Stimulated activated CD4-positive, alpha-beta T cell treated with anti-CD3 and anti-CD28 coated beads, Interleukin-12 subunit alpha, Interleukin-12 subunit beta, amount 100 ng/mL, for 24 hours (primary cell): ENCODE measurements around the gene PLEKHB2.
A peak's percentile ranks its signal among the peaks of the same experiment; 100 is the strongest.
"Not testable (repeated sequence)": the region's sequence is repeated elsewhere in the genome, so short reads cannot be mapped to it uniquely, and the experiment has no call there.

Source experiments
- DNase-seq, 2 experiments: peaks; one replicate each; pipeline ENCODE4 v3.0.0-alpha.2; 2020; ENCODE audit warnings: low read depth in 2 of 2

Gene PLEKHB2, protein sequence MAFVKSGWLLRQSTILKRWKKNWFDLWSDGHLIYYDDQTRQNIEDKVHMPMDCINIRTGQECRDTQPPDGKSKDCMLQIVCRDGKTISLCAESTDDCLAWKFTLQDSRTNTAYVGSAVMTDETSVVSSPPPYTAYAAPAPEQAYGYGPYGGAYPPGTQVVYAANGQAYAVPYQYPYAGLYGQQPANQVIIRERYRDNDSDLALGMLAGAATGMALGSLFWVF

DNA sequence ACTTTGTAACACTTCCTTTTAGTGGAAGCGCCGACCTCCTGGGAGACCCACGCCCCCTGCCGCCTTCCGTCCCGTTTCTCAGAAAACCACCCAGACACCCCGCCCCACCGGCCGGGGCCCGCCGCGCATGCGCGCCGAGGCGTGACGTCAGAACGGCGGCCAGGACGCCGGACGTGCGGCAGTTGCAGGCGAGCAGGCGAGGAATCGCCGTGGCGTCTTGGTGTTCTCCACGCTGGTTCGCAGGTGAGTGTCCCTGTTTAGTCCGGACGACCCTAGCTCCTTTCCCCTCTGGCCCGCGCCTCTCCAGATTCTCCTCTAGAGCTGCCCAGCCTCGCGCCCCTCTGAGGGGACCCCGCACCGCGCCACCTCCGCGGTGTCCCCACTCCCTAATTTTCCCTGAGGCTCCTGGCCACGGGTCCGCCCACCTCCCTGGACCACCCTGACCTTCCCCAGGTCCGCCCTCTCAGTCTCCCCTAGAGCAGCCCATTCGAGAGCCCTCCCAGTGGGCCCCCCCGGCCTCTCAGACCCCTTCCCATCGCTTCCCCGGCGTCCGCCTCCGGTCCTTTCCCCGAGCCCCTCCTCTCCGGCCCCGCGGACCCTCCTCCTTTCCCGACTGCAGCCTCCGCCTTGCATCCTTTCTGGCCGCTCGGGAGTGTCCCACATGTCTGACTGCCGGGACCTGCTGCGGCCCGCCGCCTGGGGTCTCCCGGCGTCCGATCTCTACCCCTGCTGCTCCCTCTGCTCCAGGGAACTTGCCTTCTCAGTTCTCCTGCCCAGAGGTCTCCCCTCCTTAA lies at the start of gene PLEKHB2:
Gene PLEKHB2, plus strand, starts transcription at position 181 of the 794 bp plus-strand sequence. CDS start 15,606 bp downstream, outside the sequence.
- DNase-seq: peak; percentile 86 to 92

DNA sequence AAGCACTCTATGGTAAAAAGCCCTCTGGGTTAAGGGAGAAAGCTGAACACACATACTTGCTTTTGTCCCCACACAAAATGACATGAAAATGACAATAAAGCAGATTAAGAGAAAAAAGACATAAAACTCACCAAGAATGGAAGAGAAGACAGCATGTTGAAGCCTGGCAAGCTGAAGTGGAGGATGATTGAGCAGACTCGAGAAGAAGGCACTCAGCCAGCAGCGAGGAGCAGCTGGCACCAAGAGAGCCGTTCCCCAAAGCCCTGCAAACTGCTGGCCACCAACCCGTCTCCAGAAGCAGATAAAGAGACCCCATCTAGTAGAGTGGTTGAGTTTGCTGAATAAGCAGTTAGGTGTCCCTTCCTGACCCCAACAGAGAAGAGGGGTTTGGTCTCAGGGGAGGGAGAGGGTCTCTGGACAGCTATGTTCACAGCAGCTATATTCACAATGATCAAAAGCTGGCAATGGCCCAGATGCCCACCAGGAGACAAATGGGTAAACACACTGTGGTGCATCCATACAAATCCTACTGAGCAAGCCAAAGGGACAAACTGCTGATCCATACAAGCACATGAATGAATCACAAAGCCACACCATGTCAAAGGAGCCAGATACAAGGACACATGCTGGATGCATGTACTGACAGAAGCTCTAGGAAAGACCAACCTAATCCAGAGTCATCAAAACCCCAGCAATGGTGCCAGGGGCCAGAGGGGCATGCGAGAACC lies 48.8 kb upstream of the PLEKHB2 start:
- DNase-seq: no peak

DNA sequence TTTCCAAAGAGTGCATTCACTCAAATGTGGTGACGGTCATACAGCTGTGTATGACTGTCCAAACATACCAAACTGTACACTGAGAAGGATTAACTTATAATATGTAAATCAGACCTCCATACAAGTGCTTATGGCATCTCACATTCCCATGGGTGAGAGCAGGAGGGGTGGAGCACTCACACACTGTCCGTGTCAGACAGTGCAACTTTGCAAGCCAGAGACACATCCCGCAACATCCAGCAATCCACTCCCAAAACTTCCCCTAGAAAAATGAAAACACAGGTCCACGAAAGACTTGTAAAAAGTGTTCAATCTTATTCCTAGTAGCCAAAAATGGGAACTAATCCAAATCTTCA lies 48.2 kb upstream of the PLEKHB2 start:
- DNase-seq: no peak

DNA sequence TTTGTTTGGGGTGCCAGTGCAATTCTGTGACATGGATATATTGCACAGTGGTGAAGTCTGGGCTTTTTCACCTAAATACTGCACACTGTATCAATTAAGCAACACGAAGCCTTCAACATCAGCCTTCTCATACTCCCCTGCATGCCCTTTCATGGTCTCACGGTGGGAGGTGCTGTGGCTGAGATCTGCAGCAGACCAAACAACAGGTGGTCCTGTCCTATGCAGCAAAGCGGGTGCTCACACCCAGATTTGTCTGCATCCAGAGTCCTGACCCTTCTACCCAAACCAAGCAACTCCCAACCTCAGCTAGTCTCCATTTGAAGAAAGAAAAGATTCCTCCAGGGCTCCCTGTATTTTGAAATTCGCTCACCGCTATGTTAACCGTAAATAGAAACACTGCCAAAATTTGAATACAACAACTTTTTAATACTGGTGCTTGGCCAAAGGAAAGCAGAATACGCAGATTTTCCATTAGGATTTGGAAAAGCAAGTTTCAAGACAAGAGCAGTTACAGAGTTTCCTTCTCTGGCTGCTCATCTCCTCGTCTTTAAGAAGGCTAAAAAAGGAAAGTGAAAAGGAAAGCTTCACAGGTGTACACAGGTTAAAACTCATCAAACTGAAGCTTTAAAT lies 46.8 kb upstream of the PLEKHB2 start:
- no peak for DNase-seq

DNA sequence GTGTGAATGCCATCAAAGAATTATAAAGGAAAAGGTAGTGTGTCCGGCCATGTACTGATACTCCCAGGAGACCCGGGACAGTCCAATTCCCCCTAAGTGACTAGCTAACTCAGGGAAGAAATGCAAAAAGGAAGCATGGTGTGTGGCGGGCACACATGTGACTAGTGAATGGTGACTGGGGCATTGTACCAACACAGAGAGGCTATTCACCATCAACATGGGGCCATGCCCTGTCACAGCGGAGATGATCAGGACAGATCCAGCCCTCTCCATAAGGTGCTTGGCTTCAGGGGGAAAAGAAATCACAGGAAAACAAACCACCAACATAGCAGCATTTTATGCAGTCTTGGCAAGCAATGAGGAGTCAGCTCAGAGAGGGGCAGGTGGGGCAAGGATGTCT lies 46.2 kb upstream of the PLEKHB2 start:
- no peak for DNase-seq

DNA sequence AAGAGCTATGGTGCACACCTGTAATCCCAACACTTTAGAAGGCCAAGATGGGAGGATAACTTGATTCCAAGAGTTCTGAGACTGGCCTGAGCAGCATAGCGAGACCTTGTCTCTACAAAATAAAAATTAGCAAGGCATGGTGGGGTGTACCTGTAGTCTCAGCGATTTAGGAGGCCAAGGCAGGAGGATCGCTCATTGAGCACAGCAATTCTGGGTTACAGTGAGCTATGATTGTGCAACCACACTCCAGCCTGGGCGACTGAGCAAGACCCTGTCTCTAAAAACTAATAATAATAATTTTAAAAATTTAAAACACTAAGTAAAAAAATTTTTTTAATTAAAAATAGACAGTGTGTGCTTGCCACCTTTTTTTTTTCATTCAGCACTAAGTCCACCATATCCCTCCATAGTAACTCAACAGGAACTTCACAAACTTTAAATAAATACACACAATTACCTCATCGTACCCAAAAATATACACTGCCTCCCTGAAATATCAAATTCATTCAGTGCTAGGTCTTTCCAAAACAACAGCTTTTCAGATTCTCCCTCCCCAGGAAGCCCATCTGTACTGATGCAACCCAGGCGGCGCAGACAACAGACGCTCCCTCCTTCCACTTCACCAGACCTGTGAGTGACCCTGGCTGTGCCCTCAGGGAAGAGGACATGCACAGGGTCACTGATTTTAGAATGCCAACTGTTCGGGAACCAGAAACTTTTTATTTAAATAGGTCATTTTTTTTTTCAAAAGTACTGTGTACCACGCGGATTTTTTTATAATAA lies 41.4 kb upstream of the PLEKHB2 start:
- DNase-seq: no peak

DNA sequence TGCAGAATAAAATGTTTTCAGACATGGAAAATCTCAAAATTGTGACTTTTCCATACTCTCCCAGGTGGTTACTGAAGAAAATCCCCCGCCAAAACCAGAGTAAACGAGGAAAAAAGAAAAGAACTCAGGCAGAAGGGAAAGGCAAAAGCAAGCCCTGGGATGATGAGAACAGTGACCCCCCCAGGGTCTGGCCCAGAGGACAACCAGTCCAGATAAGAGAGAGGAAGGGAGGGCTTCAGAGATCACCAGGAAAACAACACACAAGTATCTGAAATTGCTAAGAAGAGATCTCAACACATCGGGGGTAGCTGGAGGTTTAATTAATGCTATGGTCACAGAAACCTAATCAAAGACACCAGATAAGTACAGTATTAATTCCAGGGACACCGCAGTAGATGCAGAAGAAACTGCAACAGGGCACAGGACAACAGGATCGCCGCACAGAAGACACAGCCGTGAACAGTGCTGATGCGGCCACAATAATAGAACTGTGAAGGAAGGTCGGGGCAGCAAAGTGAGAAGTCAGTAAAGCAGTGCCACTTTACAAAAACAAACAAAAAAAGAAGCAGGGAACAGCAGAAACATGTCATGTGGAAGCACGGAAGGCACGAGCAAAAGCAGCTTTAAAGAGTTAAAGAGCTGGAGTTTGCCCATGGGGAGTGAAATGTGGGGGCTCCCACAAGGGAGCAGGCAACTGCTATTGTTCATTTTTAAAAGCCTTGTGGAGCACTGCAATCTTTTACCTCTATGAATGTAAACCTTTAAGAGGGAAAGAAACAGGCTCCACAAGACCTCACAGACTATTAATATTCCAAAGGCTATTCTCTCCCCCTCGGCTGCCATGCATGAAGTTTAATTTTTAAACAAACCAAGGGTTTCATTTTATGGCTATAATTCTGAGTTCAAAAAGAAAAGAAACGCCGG lies 40.3 kb upstream of the PLEKHB2 start:
- DNase-seq: no peak

DNA sequence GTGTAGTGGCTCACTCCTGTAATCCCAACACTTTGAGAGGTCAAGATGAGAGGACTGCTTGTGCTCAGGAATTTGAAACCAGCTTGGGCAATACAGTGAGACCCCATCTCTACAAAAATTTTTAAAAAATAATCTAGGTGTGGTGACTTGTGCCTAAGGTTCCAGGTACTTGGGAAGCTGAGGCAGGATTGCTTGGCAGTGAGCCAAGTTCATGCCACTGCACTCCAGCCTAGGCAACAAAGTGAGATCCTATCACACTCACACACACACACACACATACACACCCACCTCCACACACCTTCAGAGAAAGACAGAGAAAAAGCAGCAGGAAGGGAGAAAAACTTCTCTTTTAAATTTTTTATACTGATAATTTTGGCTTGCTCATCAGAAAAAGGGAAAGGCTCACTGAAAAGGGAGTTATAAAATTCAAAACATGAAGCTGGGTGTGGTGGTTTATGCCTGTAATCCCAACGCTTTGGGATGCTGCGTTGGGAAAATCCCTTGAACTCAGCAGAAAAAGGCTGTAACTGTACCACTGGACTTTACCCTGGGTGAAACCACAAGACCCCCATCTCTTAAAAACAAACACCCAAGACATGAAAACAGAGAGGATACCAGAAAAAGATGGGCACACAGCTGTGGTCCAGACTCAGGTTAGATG lies 37.5 kb upstream of the PLEKHB2 start:
- no peak for DNase-seq

DNA sequence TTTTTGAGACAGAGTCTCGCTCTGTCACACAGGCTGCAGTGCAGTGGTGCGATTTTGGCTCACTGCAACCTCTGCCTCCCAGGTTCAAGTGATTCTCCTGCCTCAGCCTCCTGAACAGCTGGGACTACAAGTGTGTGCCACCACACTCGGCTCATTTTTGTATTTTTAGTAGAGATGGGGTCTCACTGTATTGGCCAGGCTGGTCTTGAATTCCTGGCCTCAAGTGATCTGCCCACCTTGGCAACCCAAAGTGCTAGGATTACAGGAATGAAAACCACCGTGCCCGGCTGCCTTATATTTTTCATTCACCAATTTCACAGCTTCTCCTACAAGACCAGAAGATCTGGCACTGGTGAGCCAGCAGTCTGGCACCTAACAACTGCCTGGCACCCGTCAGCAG lies 37.0 kb upstream of the PLEKHB2 start:
- DNase-seq: not testable (repeated sequence)

DNA sequence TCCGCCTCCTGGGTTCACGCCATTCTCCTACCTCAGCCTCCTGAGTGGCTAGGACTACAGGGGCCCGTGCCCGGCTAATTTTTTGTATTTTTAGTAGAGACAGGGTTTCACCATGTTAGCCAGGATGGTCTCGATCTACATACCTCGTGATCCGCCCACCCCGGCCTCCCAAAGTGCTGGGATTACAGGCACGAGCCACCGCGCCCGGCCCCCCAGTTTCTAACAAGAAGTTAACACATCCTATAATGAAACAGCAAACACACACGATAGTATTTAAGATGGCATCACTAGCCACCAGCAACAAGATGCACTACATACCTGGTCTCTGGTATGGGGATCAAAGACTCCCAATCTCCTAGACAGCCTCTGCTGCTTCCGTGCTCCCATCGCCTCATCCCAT lies 29.6 kb upstream of the PLEKHB2 start:
- DNase-seq: not testable (repeated sequence)

DNA sequence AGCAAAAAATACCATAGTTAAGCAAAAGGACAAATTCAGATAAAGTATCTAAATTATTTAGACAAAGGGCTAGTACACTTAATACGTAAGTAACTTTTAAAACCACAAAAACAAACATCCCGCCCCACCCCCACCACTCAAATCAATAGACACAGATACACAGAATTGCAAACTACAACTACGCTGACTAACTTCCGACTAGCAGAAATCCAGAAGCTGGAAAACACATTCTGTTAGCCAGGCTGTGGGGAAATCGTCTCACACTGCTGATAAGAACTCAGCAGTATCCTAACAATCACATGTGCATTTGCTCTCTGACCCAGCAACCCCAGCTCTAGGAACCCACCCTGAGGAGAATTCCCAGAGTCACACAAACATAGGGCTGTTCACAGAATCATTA lies 28.4 kb upstream of the PLEKHB2 start:
- no peak for DNase-seq

DNA sequence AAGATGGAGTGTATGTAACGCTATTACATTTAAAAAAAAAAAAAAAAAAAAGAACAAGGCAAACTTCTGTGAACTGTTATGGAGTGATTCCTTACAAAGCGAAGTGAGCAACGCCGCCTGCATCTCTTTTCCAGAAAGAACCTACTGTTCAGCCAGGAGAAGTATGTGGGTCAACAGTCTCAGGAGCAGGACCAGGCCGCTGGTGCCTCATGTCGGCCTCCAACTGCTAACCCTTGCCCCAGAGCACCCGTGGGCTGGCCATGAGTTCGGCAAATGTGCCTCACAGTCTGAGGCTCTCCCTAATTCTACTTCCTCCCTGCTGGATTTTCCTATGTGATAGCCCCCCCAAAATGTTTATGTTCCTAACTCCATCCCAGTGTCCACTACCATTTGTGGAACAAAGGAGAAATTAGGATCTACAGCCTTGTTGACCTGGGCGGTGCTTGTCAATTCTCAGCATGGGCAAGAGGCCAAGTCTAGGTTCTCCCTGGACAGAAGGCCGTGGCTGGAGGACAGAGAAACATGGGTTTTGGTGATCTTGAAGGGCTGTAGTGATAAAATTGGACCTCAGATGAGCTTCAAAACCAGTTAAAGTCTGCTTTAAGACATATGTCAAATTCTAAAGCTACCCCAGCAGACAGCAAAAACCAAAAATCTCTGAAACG lies 27.8 kb upstream of the PLEKHB2 start:
- DNase-seq: no peak

DNA sequence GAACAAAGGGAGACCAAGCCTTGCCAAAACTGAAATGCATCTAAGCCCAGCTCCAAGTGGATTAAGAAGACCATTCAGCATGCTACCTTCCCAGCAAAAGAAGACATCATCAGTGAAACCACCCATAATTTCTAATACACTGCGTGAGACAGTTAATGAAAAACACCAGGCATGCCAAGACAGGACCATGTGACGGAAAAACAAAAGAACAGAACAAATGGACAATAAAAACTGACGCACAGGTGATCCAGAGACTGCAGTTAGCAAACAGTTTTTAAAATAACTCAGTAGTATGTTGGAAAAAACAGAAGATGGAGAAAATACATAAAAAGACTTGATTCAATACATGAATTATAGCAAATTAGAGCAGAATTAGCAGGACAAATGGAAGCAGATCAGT lies 27.2 kb upstream of the PLEKHB2 start:
- DNase-seq: no peak

DNA sequence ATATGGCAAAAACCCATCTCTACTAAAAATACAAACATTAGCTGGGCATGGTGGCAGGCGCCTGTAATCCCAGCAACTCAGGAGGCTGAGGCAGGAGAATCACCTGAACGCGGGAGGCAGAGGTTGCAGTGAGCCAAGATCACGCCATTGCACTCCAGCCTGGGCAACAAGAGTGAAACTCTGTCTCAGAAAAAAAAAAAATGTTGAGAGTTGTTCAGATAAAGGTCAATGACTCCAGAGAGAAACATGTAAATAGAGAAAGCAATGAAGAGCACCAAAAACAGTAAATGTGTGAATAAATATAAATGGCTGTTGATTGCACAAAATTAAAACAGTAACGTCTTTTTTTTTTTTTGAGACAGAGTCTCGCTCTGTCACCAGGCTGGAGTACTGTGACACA lies 25.2 kb upstream of the PLEKHB2 start:
- DNase-seq: not testable (repeated sequence)

DNA sequence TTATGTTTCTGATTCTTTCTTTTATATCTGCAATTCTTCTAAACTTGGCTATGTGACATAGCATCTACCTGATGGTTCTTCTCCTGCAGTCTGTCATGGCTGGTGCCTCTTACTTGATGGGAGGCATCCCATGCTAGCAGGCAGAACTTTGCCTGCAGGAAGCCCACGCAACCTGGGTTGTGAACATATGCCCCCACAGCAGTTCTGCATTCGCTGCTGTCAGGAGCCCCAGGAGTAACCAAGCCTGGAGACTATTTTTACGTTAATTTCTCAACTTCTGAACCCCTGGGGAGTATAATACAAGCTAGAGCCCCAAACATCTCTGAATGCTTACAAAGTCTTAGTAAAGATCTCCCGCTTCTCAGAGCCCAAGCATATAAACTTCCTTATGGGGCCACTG lies 23.9 kb upstream of the PLEKHB2 start:
- DNase-seq: no peak

DNA sequence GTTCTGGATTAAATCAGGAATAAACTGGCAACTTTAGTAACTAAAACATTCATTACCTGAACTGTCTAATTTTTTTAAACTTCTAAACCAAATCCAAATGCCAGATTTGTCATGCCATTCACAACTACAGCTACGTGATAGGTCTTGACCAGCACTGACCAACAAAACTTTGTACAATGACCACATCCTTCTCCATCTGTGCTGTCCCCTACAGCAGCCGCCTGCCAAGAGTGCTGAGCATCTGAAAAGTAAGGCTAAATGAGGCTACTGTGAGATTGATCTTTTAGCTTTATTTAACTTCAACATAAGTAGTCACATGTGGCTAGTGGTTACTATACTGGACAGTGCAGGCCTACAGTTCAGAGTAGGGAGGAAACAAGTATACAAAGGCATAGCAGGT lies 19.5 kb upstream of the PLEKHB2 start:
- no peak for DNase-seq

DNA sequence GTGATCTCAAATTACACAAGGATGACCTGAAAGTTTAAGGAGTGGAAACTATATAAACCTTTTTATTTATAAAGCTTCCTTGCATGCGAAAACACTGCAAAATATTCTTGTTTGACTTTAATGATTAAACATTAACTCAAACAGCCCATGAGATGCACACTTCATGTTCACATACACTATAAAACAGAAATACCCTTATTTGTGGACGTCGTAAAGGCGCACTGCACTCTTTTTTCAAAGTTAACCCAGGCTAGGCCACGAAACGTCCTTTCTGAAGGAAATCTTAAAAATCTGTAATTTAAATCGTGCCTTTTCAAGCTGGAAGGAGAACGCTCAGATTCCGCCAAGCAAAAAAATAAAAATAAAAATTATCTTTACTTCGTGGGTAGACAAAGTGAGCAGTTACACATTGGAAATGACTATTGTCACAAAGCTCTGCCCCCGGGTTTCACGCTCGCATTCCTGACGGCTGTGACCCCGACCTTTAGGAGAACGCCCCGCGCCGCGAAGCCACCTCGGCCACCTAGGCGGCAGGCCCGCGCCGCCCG lies 12.6 kb upstream of the PLEKHB2 start:
- DNase-seq: no peak

DNA sequence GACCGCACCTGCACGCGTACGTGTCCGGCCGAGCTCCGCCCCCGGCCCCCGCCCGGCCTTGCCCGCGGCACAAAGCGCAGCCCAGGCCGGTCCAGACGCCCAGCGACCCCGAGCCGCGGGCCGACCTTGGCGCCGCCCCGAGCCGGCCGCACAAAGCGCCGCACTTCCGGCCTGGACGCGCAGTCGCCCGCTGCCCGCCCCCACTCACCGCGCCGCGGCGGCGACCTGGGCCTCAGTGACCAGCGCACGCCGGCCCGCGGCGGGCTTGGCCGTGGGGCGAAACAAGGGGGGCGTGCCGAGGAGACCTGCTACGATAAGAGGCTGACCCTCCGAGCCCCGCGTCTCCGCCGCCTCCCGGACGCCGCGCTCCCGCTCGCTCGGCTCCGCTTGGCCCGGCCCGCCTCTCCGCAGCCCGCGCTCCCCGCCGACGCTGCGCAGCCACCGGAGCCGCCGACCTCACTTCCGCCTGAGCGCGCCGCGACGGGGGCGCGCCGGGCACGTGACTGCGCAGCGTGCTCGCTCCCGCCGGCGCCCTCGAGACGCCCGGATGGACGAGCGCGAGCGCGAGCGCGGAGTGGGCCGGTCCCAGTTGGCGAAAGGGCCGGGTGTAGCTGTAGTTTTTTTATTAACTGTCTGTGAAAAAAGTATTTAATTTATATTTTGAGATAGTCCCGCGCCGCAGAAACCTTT lies 12.0 kb upstream of the PLEKHB2 start, which contains the start of gene FAM168B:
Gene FAM168B, minus strand, starts transcription at position 455 of the 690 bp plus-strand sequence. CDS start 10,814 bp downstream, outside the sequence.
- DNase-seq: peak; percentile 76
